ENCODE data around the gene CHST8.

Gene CHST8

GRCh38 chr19:33622809-33623511 is 1.2 kb downstream of the CHST8 start:
- H3K4me3 ChIP-seq, result peak overlapping the region; percentile 71
- H3K27ac ChIP-seq, result no peak overlapping the region
- no peak for DNase-seq (ENCODE audit: low spot score)
- TF ChIP-seq CTCF (IDR thresholded peaks at IDR 0.05), result no peak

GRCh38 chr19:33624586-33624985 is 2.8 kb downstream of the CHST8 start:
- DNase-seq (ENCODE audit: low spot score), result no peak
- no peak overlapping the region for H3K27ac ChIP-seq
- H3K4me3 ChIP-seq, result no peak overlapping the region
- no peak for TF ChIP-seq CTCF (IDR thresholded peaks at IDR 0.05)

- DNase-seq (ENCODE audit: low spot score), result no peak
- Histone ChIP-seq H3K27ac (no peak overlapping the region), H3K4me3 (no peak overlapping the region)
- TF ChIP-seq CTCF (IDR thresholded peaks at IDR 0.05), result no peak
Measured at GRCh38 chr19:33627526-33627925, 5.8 kb downstream of the CHST8 start.

GRCh38 chr19:33627962-33628839 is 6.4 kb downstream of the CHST8 start:
- peak; percentile 53 for DNase-seq (ENCODE audit: low spot score)
- TF ChIP-seq CTCF (IDR thresholded peaks at IDR 0.05), result no peak
- no peak overlapping the region for H3K27ac ChIP-seq

GRCh38 chr19:33628921-33629825 is 7.4 kb downstream of the CHST8 start:
- no peak overlapping the region for H3K4me3 ChIP-seq
- no peak for TF ChIP-seq CTCF (IDR thresholded peaks at IDR 0.05)
- DNase-seq (ENCODE audit: low spot score), result peak; percentile 64

More at GRCh38 chr19:33627962-33628839, 6.4 kb downstream of the CHST8 start:
- no peak overlapping the region for H3K4me3 ChIP-seq

GRCh38 chr19:33629826-33630375 is 8.1 kb downstream of the CHST8 start:
- no peak overlapping the region for H3K27ac ChIP-seq
- peak; percentile 47 for DNase-seq (ENCODE audit: low spot score)
- no peak for TF ChIP-seq CTCF (IDR thresholded peaks at IDR 0.05)
- H3K4me3 ChIP-seq, result no peak overlapping the region

More at GRCh38 chr19:33628921-33629825, 7.4 kb downstream of the CHST8 start:
- no peak overlapping the region for H3K27ac ChIP-seq

Data from coronary artery (tissue), 2 donors.